ENCODE data around the gene SLCO3A1. TPM values are rescaled to one million over a fixed set of nuclear protein-coding genes. Genes with fewer than 3 reads are reported as not detected.

Gene SLCO3A1
- total and polyA plus RNA-seq, 8 donors, result 2.4 to 38.8 (median 7.7) TPM

GRCh38 chr15:92075764-92076163 is 222.3 kb downstream of the SLCO3A1 start:
- Histone ChIP-seq H3K27me3 (no peaks in the 10 kb centered on the region), H3K4me1 (peaks cover 0 to 46% (median 19%) of the 10 kb centered on the region in 4 donors), H3K27ac (no peak overlapping the region), H3K4me3 (no peak overlapping the region), H3K9me3 (no peaks in the 10 kb centered on the region), H3K36me3 (no peaks in the 10 kb centered on the region)
- 46 to 69% (median 59%) methylated on average over 7 of the region's 7 CpGs for WGBS, 5 donors
- DNase-seq, result no peak
- TF ChIP-seq EP300 (IDR thresholded peaks at IDR 0.05), result no peak
- TF ChIP-seq CTCF (IDR thresholded peaks at IDR 0.05), result no peak
- no peak for TF ChIP-seq POLR2A (IDR thresholded peaks at IDR 0.05)
- no peak for TF ChIP-seq POLR2AphosphoS5 (IDR thresholded peaks at IDR 0.05)
- intact Hi-C loops (cut with DNase I; ENCODE audit: low total_unique reads), result loop anchor here (5.0 to 10.0 kb wide), 2 partner anchors 228 to 371 kb away; no protein-coding TSS in a partner anchor

GRCh38 chr15:92076541-92076940 is 223.0 kb downstream of the SLCO3A1 start:
- no peak for DNase-seq
- H3K27ac ChIP-seq, result no peak overlapping the region
- H3K4me3 ChIP-seq, result no peak overlapping the region
- TF ChIP-seq POLR2A (IDR thresholded peaks at IDR 0.05) (no peak), CTCF (IDR thresholded peaks at IDR 0.05) (no peak), POLR2AphosphoS5 (IDR thresholded peaks at IDR 0.05) (no peak), EP300 (IDR thresholded peaks at IDR 0.05) (no peak)
- intact Hi-C loops (cut with DNase I; ENCODE audit: low total_unique reads), result loop anchor here (5.0 to 10.0 kb wide), 2 partner anchors 229 to 372 kb away; no protein-coding TSS in a partner anchor
- H3K9me3 ChIP-seq, result no peaks in the 10 kb centered on the region
- peaks cover 0 to 41% (median 19%) of the 10 kb centered on the region in 4 donors for H3K4me1 ChIP-seq
- no peaks in the 10 kb centered on the region for H3K27me3 ChIP-seq
- 87 to 89% (median 87%) methylated on average over 8 of the region's 8 CpGs for WGBS, 5 donors
- H3K36me3 ChIP-seq, result no peaks in the 10 kb centered on the region

GRCh38 chr15:92077353-92078085 is 224.0 kb downstream of the SLCO3A1 start:
- intact Hi-C loops (cut with DNase I; ENCODE audit: low total_unique reads), result loop anchor here (5.0 to 10.0 kb wide), 2 partner anchors 230 to 373 kb away; no protein-coding TSS in a partner anchor
- H3K36me3 ChIP-seq, result no peaks in the 10 kb centered on the region
- no peaks in the 10 kb centered on the region for H3K27me3 ChIP-seq
- 47 to 62% (median 53%) methylated on average over 9 to 13 of the region's 13 CpGs for WGBS, 5 donors
- no peaks in the 10 kb centered on the region for H3K9me3 ChIP-seq
- H3K4me3 ChIP-seq, result no peak overlapping the region
- peak; percentile 74 to 87 for DNase-seq
- TF ChIP-seq EP300 (IDR thresholded peaks at IDR 0.05) (no peak), POLR2A (IDR thresholded peaks at IDR 0.05) (no peak), CTCF (IDR thresholded peaks at IDR 0.05) (peak in 5 of 7 experiments; percentile 45 to 70 (median 62)), POLR2AphosphoS5 (IDR thresholded peaks at IDR 0.05) (peak in 1 of 3 donors; percentile 39)
- no peak overlapping the region for H3K27ac ChIP-seq
- H3K4me1 ChIP-seq, result peaks cover 5 to 44% (median 15%) of the 10 kb centered on the region in 4 donors

GRCh38 chr15:92078270-92078669 is 224.8 kb downstream of the SLCO3A1 start:
- intact Hi-C loops (cut with DNase I; ENCODE audit: low total_unique reads), result loop anchor here (5.0 to 10.0 kb wide), 2 partner anchors 231 to 373 kb away; no protein-coding TSS in a partner anchor
- peaks cover 5 to 44% (median 12%) of the 10 kb centered on the region in 4 donors for H3K4me1 ChIP-seq
- 94 to 96% (median 95%) methylated on average over 6 of the region's 6 CpGs for WGBS, 5 donors

More at GRCh38 chr15:92078270-92078669, 224.8 kb downstream of the SLCO3A1 start:
- Histone ChIP-seq H3K27ac (no peak overlapping the region), H3K27me3 (no peaks in the 10 kb centered on the region), H3K4me3 (no peak overlapping the region), H3K36me3 (no peaks in the 10 kb centered on the region), H3K9me3 (no peaks in the 10 kb centered on the region)
- no peak for DNase-seq
- no peak for TF ChIP-seq POLR2AphosphoS5 (IDR thresholded peaks at IDR 0.05)
- no peak for TF ChIP-seq EP300 (IDR thresholded peaks at IDR 0.05)
- TF ChIP-seq CTCF (IDR thresholded peaks at IDR 0.05), result no peak
- no peak for TF ChIP-seq POLR2A (IDR thresholded peaks at IDR 0.05)
